HepG2 (cell line): Measurements from ENCODE around the gene PDE9A. TPM values are rescaled to one million over a fixed set of nuclear protein-coding genes. Genes with fewer than 3 reads are reported as not detected.

ENCODE experiments used
- ATAC-seq: fragments of 200-7000 bp; cut with Tn5 transposase; 3 replicates; pipeline ENCODE4 v1.9.1; 2020; ENCODE audit warnings: mild to moderate bottlenecking, moderate library complexity
- BruUV-seq: library from RNA; stranded (reverse); fragments of 400-500 nt; replicated peaks from 2 replicates; lab custom pipeline; 2021; lab: Mats Ljungman, UMichigan
- CTCF ChIA-PET: fragments of 300-600 bp; formaldehyde crosslinking; extraction: SDS; loops from one replicate; lab custom pipeline; 2021; ENCODE audit warnings: low total read pairs, inconsistent platforms, low intra/inter-chr PET ratio; lab: Yijun Ruan, JAX
- POLR2A ChIA-PET: fragments of 350-600 bp; sonication (Branson Sonifier 250); formaldehyde crosslinking; loops from one replicate; lab custom pipeline; 2020; ENCODE audit warnings: antibody characterized with exemption, inconsistent platforms; lab: Yijun Ruan, JAX
- DNase-seq: peaks from one replicate; pipeline ENCODE4 v3.0.0-alpha.2; 2015; ENCODE audit warnings: low spot score
- FAIRE-seq: peaks from 3 replicates; lab custom pipeline; 2011; peaks lifted over from hg19 to GRCh38; lab: Jason Lieb, UNC
- H2AFZ ChIP-seq: one replicate; pipeline ENCODE4 v1.6.1; 2011; ENCODE audit warnings: low read length, inconsistent platforms
- H3K27ac ChIP-seq: fragments of 300-600 bp; 3 replicates; pipeline ENCODE4 v1.8.0; 2011; ENCODE audit warnings: mixed run types, mild to moderate bottlenecking, mixed read lengths, low read length, inconsistent platforms; ENCODE audit not compliant: insufficient read depth; ENCODE audit errors: extremely low read length
- H3K27me3 ChIP-seq, 2 experiments: fragments of 200-600 bp in 1 of 2; 2 replicates in 1 of 2; 3 replicates in 1 of 2; pipeline versions ENCODE4 v1.6.0 to v1.8.0; 2011; ENCODE audit warnings: low read length in 2 of 2, mild to moderate bottlenecking in 2 of 2, moderate library complexity in 2 of 2, inconsistent platforms in 1 of 2; ENCODE audit not compliant: insufficient read depth in 2 of 2, control insufficient read depth in 1 of 2
- H3K36me3 ChIP-seq, 2 experiments: fragments of 200-600 bp in 1 of 2; replicated peaks in 1 of 2; 2 replicates in 1 of 2; 3 replicates in 1 of 2; pipeline versions ENCODE4 v1.5.1 to v1.8.0; 2011; ENCODE audit warnings: low read length in 2 of 2, inconsistent platforms in 1 of 2; ENCODE audit not compliant: insufficient read depth in 2 of 2, control insufficient read depth in 1 of 2
- H3K4me1 ChIP-seq: 2 replicates; pipeline ENCODE4 v1.5.1; 2012; ENCODE audit warnings: low read length, inconsistent platforms; ENCODE audit not compliant: insufficient read depth
- H3K4me2 ChIP-seq: 2 replicates; pipeline ENCODE4 v1.6.0; 2011; ENCODE audit warnings: low read depth, low read length, inconsistent platforms
- H3K4me3 ChIP-seq, 3 experiments: fragments of 200-600 bp in 1 of 3; sonication (generic), shearing (Covaris generic) in 1 of 3; replicated peaks in 1 of 3; 2 replicates each; pipeline ENCODE4 v1.5.1; 2011 to 2016; ENCODE audit warnings: low read length in 3 of 3, inconsistent platforms in 2 of 3, low read depth in 2 of 3, mild to moderate bottlenecking in 2 of 3, control low read depth in 1 of 3, mixed read lengths in 1 of 3; ENCODE audit not compliant: insufficient read depth in 1 of 3
- H3K79me2 ChIP-seq: one replicate; pipeline ENCODE4 v1.6.1; 2011; ENCODE audit warnings: low read length, inconsistent platforms; ENCODE audit not compliant: insufficient read depth
- H3K9ac ChIP-seq: 2 replicates; pipeline ENCODE4 v1.6.0; 2011; ENCODE audit warnings: mild to moderate bottlenecking, low read depth, low read length, inconsistent platforms; ENCODE audit not compliant: insufficient read depth
- H3K9me3 ChIP-seq: 2 replicates; pipeline ENCODE4 v1.5.1; 2012; ENCODE audit warnings: mild to moderate bottlenecking, low read length
- H4K20me1 ChIP-seq: 2 replicates; pipeline ENCODE4 v1.6.0; 2011; ENCODE audit warnings: inconsistent platforms, mild to moderate bottlenecking, low read length, moderate library complexity; ENCODE audit not compliant: insufficient read depth
- AGO1 ChIP-seq: fragments of 200-400 bp; formaldehyde crosslinking; IDR thresholded peaks from 2 replicates; pipeline ENCODE4 v1.6.1; 2017; ENCODE audit warnings: mild to moderate bottlenecking, low read depth, low read length, moderate library complexity; ENCODE audit not compliant: poor library complexity, severe bottlenecking
- AGO2 ChIP-seq: fragments of 200-400 bp; formaldehyde crosslinking; optimal IDR thresholded peaks from 2 replicates; pipeline ENCODE3; 2017; ENCODE audit warnings: mild to moderate bottlenecking, low read depth, low read length, moderate library complexity
- AHR ChIP-seq: IDR thresholded peaks from 2 replicates; pipeline ENCODE4 v1.6.1; 2018; ENCODE audit warnings: missing genetic modification reagents, missing compliant biosample characterization
- BRD4 ChIP-seq: sonication (generic); formaldehyde crosslinking; IDR thresholded peaks from 2 replicates; pipeline ENCODE4 v1.4.0; 2020; ENCODE audit warnings: missing genetic modification reagents
- KAT2B ChIP-seq: fragments of 150-350 bp; IDR thresholded peaks from 2 replicates; pipeline ENCODE4 v1.6.1; 2014; ENCODE audit warnings: low read depth, low read length, borderline replicate concordance
- KAT8 ChIP-seq: IDR thresholded peaks from 2 replicates; pipeline ENCODE4 v1.6.1; 2016; ENCODE audit warnings: missing genetic modification reagents, missing compliant biosample characterization
- SIN3B ChIP-seq: fragments of 150-350 bp; IDR thresholded peaks from 2 replicates; pipeline ENCODE4 v1.6.1; 2014; ENCODE audit warnings: low read length
- SNAI1 ChIP-seq: sonication (generic); formaldehyde crosslinking; IDR thresholded peaks from 2 replicates; pipeline ENCODE4 v1.5.0; 2020; ENCODE audit warnings: mild to moderate bottlenecking, missing genetic modification reagents, borderline replicate concordance
- SRSF9 ChIP-seq: fragments of 200-400 bp; formaldehyde crosslinking; IDR thresholded peaks from 2 replicates; pipeline ENCODE4 v1.6.1; 2018; ENCODE audit warnings: borderline replicate concordance, mild to moderate bottlenecking, low read depth, low read length; ENCODE audit not compliant: insufficient read depth, poor library complexity, severe bottlenecking
- TOE1 ChIP-seq: sonication (generic); formaldehyde crosslinking; IDR thresholded peaks from 2 replicates; pipeline ENCODE4 v1.4.0; 2020; ENCODE audit warnings: mild to moderate bottlenecking, missing genetic modification reagents
- ZBTB46 ChIP-seq: sonication (generic); formaldehyde crosslinking; IDR thresholded peaks from 2 replicates; pipeline ENCODE4 v1.4.0; 2020; ENCODE audit warnings: mild to moderate bottlenecking, missing genetic modification reagents, borderline replicate concordance
- ZNF263 ChIP-seq: sonication (generic); formaldehyde crosslinking; IDR thresholded peaks from 2 replicates; pipeline ENCODE4 v1.4.0; 2020; ENCODE audit warnings: missing genetic modification reagents
- ZNF441 ChIP-seq: sonication (generic); formaldehyde crosslinking; IDR thresholded peaks from 2 replicates; pipeline ENCODE4 v1.7.0; 2021; ENCODE audit warnings: missing genetic modification reagents, borderline replicate concordance
- ZNF761 ChIP-seq: sonication (generic); formaldehyde crosslinking; conservative IDR thresholded peaks from 2 replicates; pipeline ENCODE4 v1.4.0; 2020; ENCODE audit warnings: mild to moderate bottlenecking, missing genetic modification reagents
- WGBS: methylation state at CpG from one replicate; pipeline ENCODE4 v1.1.6; 2017; ENCODE audit warnings: low lambda C conversion rate; 5-methylcytosine and 5-hydroxymethylcytosine counted together
- in situ Hi-C: cut with HindIII; loops from 2 replicates; pipeline ENCODE4 v1.10.0; 2017; ENCODE audit warnings: low pct_unique_long_range_greater_than_20kb; ENCODE audit not compliant: extremely low pct_ligation_motif_present
- intact Hi-C: fragments of 100-400 bp; cut with micrococcal nuclease; formaldehyde crosslinking; loops from one replicate; pipeline ENCODE4 v1.10.0; 2022; ENCODE audit not compliant: unreplicated experiment
- polyA plus RNA-seq, 8 experiments: library from polyadenylated mRNA; depleted of rRNA in 3 of 8; stranded (reverse) in 7 of 8; unstranded in 1 of 8; fragments of >200 nt; fragmentation: Illumina TruSeq in 4 of 8; extraction: Trizol in 4 of 8; gene quantifications; 2 replicates each; pipeline versions ENCODE4 v1.2.1 to v1.2.3, GENCODE V29; 2011 to 2016; ENCODE audit warnings: low read depth in 4 of 8, missing spikeins in 1 of 8, mixed read lengths in 1 of 8; ENCODE audit not compliant: insufficient read depth in 1 of 8
- total RNA-seq, 5 experiments: library from RNA; depleted of rRNA; stranded (reverse); fragments of >200 nt; fragmentation: Illumina TruSeq; extraction: Trizol; gene quantifications; 2 replicates each; pipeline ENCODE4 v1.2.3, GENCODE V29; 2016; ENCODE audit warnings: low read depth in 1 of 5

The PDE9A gene
- total and polyA plus RNA-seq, 2 of the 13 experiments (the other 11 are each of a cell fraction or from before 2014, with no cell fraction given) = 4.6 to 19.7 TPM

DNA sequence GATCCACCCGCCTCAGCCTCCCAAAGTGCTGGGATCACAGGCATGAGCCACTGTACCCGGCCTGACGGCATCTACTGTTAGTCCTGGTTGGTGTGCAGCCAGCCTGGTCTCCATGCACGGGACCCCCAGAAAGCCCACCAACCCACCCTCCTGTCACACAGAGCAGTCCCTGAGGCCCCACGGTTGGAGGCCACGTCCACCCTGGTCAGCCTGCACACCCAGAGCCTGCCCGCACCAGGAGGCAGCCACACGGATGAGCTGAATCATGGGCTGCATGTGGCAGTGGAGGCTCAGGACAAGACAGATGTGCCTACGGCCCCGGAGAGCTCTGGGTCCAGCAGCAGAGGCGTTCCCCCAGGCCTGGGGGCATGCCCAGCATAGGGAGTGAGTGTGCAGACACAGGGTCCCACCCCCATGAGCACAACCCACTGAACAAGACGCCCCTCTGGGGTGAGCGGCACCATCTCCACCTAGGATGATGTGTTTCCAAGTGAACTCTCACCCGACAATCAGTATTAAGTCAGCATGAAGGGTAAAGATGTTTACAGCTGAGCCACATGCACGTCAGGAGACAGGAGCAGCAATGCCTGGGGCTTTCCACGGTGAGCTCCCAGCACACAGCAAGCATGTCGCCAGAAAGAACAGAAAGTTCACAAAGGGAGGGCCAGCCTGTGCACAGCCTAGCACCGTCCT lies 123.8 kb downstream of the PDE9A start:
- DNase-seq (no peak), ATAC-seq (no peak), FAIRE-seq (no peak)
- no peak for TF ChIP-seq SIN3B
- no peak for TF ChIP-seq AGO1
- TF ChIP-seq AHR (CRISPR knock-in tag) = no peak
- peak; percentile 50 for TF ChIP-seq AGO2
- in situ Hi-C loops = no loop called here
- Histone ChIP-seq H3K27ac (no peak overlapping the region), H4K20me1 (no peaks in the 10 kb centered on the region), H3K36me3 (peaks cover 1% of the 10 kb centered on the region in 2 experiments; a peak in 1 of 5 replicates), H3K4me3 (no peak overlapping the region), H3K9ac (no peak overlapping the region), H2AFZ (no peak overlapping the region), H3K4me2 (no peak overlapping the region), H3K27me3 (peaks cover 0 to 4% of the 10 kb centered on the region in 2 experiments; a peak in 1 of 5 replicates), H3K9me3 (no peaks in the 10 kb centered on the region), H3K79me2 (no peaks in the 10 kb centered on the region), H3K4me1 (peaks cover 28% of the 10 kb centered on the region)
- POLR2A ChIA-PET = interaction anchor here (1.1 kb wide), 1 partner anchor 39 kb away, joined by 4 read pairs; no protein-coding TSS in a partner anchor
- 83% methylated on average over 9 of the region's 18 CpGs for WGBS
- CTCF ChIA-PET = no interaction called here
- no TSS peak for BruUV-seq
- intact Hi-C loops = no loop called here

DNA sequence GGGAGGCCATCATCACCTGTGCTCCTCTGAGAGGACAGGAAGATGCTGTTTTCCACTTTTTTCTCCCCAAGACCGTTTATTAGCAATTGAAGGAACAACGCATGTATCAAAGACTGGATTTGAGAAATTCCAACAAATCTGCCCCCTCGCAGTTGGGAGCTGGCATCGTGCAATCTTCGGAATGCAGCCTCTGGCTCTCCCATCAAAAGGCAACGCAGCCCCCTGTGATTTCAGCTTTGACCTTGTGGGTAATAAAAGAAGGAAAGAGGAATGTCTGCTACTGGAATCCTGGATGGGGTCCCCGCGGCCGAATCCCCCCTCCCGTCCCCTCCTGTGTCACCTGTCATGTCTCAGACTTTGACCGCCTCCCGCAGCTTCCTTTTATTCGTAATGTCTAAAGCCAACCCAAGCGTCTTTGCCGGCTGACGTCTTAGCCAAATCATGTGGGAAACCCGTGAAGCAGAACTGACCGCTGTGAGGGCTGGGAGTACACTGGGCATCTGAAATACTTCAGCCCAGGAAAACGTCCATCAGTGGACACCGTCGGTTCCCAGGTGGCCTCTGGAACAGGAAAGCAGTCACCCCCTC lies 124.4 kb downstream of the PDE9A start:
- no TSS peak for BruUV-seq
- no peaks in the 10 kb centered on the region for H3K36me3 ChIP-seq
- ATAC-seq = no peak
- no peaks in the 10 kb centered on the region for H3K9me3 ChIP-seq
- intact Hi-C loops (no loop called here), in situ Hi-C loops (no loop called here)
- ChIA-PET POLR2A (interaction anchor here (1.1 kb wide), 1 partner anchor 40 kb away, joined by 4 read pairs; no protein-coding TSS in a partner anchor), CTCF (no interaction called here)
- H3K27me3 ChIP-seq = peaks cover 0 to 4% of the 10 kb centered on the region in 2 experiments; a peak in 1 of 5 replicates
- no peak overlapping the region for H3K9ac ChIP-seq
- no peaks in the 10 kb centered on the region for H3K79me2 ChIP-seq
- no peaks in the 10 kb centered on the region for H4K20me1 ChIP-seq
- FAIRE-seq = no peak
- no peak overlapping the region for H3K27ac ChIP-seq
- H3K4me1 ChIP-seq = peaks cover 35% of the 10 kb centered on the region
- no peak overlapping the region for H3K4me3 ChIP-seq
- H3K4me2 ChIP-seq = no peak overlapping the region
- no peak overlapping the region for H2AFZ ChIP-seq
- WGBS = 86% methylated on average over 21 of the region's 21 CpGs
- no peak for DNase-seq
- TF ChIP-seq ZNF263 (CRISPR knock-in tag) = no peak
- no peak for TF ChIP-seq ZNF761
- no peak for TF ChIP-seq SRSF9
- TF ChIP-seq BRD4 (CRISPR knock-in tag) = no peak
- no peak for TF ChIP-seq TOE1 (CRISPR knock-in tag)
- no peak for TF ChIP-seq ZBTB46 (CRISPR knock-in tag)
- no peak for TF ChIP-seq ZNF441 (CRISPR knock-in tag)
- TF ChIP-seq KAT8 = no peak
- no peak for TF ChIP-seq SNAI1 (CRISPR knock-in tag)
- no peak for TF ChIP-seq KAT2B
